ENCODE measurements around the gene SERPINA3.

The SERPINA3 gene

DNA sequence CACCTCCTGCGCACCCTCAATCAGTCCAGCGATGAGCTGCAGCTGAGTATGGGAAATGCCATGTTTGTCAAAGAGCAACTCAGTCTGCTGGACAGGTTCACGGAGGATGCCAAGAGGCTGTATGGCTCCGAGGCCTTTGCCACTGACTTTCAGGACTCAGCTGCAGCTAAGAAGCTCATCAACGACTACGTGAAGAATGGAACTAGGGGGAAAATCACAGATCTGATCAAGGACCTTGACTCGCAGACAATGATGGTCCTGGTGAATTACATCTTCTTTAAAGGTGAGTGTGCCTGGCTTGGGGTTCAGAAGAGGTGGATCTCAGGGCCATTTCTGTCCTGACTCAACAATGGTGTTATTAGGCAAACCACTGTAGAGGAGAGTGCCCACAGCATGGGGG, 2.6 kb downstream of the SERPINA3 start:
- no peak for DNase-seq

DNA sequence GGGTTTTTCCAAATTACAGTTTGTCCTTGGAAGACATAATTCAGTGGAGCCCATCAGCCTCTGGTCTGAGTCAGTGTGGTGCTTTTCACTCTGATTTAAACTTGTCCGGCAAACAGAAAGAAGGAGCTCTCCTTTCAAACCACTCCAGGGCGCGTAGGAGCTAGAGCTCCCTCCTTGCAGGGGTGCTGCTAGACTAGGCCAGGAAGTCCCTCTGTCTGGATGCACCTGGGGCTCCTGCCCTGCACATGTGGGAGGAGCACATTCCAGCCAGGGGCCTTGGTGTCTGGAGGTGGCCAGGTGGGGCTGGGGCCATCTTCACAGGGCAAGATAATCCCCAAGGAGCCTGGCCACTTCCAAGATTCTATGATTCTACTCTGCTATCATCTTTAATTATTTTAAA, 3.1 kb downstream of the SERPINA3 start:
- DNase-seq = no peak

DNA sequence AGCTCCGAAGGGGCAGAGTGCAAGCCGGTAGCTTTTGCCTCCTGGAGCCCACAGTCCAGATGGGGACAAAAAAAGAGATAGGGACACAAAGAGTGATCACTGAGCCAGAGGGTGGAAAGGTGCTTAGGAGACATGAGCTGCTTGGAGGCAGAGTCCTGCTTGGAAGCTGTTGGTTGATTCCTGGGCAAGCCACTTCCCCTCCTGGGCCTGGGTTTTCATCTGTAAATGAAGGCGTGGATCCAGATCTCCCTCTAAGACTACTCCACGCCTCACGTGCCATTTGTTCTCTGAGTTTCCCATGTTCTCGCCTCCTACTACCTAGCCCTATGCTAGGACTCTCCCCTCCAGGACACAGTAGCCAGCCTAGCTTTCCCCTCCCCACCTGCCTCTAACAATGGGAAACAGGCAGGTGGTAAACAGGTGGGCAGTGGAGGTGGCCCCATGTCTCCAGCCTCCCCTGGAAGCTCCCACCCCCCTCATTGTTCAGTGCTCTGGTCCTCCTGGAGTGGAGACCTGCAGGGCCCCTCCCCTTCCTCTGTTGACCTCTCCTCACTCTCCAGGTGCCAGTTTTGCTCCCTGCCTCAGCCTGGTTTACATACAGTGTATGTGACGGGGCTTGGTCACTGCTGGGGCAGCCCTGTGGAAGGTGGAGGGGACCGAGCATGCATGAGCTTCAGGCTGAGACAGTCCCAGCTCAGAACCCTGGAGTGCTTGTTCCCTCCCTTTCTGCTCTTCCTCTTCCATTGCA, 3.8 kb downstream of the SERPINA3 start:
- no peak for DNase-seq

DNA sequence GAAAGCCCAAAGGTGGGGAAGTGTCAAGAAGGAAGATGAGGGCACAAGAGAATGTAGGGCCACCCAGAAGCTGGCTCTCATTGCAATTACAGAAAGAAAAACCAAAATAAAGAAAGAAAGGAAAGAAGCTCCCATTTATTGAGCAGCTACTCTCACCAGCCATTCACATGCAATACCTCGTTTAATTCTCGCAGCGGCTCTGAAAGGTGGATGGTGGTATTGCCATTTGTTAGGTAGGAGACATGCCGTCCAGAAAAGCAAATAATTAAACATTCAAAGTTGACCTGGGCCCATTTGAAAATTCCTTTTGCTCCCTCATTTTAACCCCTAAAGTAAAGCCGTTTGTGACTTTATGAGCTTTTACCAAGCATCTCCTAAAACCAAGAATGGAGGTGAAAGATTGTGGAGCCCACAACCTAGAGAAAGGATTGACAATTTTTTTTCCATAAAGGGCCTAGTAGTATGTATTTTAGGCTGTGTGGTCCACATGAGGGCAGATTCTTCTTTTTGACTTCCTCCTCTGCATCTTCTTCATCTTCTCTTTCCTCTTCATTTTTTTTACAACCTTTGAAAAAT, 5.3 kb downstream of the SERPINA3 start:
- no peak for DNase-seq

DNA sequence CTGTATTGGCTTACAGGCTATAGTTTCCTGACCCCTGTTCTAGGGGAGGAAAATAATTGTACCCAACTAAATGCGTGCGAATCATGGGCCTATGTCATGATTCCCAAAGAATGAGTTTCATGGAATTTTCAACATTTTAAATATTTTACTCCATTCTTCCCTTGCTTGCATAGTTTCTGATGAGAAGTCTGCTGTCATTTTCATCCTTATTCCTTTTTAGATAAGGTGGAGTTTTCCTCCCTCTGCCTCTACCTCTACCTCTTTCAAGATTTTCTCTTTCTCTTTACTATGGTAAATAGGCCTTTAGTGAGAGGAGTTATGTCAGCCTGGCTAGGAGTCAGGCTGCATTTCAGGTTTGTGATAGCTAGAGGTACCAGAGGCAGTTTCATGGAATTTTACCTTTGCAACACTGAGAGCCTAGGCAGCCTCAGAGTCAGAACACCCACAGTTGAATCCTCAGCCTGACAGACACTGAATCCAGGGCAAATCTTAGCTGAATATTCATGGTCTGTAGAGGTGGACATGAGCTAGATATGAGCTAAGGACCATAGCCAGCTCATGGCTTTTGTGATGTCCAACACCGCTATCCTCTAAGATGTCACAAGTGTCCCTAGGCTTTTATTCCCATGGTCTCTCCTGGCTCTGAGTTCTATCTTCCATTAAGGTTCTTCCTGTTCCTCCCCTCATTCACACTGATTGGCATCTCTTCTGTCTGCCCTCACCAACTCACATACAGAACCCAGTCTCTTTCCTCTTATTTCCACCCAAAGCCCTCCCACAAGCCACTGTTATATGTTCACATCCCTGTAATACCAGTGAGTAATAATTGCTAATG, 6.0 kb downstream of the SERPINA3 start:
- no peak for DNase-seq

DNA sequence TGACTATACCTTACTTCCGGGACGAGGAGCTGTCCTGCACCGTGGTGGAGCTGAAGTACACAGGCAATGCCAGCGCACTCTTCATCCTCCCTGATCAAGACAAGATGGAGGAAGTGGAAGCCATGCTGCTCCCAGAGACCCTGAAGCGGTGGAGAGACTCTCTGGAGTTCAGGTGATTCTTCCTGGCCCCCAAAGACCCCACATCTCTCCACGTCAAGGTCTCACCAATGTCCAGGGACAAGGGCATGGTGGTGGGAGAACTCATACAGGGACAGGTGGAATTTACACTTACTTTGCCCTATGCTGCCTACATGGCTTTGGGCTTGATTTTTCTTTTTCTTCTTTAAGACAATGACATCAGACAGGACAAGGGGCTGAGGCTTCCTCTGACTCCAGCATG, 7.1 kb downstream of the SERPINA3 start:
- DNase-seq = no peak

DNA sequence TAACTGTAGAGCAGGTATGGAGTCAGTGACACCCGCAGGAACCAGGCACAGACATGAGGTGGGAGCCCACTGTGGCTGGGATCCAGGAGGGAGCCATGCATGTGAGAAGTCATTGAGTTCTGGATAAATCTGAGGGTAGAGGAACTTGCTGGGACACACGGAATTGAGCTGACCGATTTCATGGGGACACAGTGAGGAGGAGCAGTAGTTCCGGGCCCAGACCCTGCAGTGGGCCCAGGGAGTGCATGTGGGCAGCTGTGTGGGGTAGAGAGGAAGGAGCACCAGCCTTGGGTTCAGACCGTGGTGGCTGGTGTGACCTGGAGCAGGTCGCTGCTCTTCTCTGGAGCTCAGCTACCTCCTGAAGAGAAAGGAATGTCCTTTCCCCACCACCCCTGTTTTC, 8.4 kb downstream of the SERPINA3 start:
- DNase-seq = no peak

DNA sequence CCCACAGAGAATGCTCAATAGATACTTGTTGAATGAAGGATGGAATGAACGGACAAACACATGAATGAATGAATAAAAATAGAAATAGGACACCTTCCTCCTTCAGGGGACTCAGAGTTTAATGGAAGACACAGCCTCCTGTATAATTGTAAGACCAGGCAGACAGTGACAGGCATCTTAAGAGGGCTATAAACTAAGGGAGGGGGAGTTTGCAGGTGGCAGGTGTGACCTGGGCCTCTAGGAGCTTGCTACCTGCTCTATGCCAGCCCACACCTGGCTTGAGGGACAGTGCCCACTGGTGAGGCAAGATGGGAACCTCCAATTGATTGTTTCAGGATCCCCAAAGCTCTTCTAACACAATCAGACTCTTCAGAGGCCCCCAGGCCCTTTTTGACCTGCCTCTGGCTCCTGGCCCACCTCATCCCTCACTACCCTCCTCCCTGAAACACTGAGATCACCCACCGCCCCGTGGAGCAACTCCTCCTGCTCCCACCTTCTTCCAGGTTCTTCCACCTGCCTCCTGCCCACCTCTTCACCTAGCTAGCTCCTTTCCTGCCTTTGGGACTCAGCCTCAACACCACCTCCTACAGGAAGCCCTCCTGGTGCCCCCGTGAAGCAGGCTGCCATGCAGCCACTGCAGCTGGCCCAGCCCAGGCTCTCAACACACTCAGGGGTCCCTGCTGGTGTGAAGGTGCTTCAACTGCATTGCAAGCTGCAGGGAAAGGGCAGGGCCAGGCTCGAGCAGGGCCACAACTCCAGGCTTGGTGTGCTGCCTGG, 9.4 kb downstream of the SERPINA3 start:
- DNase-seq = no peak

DNA sequence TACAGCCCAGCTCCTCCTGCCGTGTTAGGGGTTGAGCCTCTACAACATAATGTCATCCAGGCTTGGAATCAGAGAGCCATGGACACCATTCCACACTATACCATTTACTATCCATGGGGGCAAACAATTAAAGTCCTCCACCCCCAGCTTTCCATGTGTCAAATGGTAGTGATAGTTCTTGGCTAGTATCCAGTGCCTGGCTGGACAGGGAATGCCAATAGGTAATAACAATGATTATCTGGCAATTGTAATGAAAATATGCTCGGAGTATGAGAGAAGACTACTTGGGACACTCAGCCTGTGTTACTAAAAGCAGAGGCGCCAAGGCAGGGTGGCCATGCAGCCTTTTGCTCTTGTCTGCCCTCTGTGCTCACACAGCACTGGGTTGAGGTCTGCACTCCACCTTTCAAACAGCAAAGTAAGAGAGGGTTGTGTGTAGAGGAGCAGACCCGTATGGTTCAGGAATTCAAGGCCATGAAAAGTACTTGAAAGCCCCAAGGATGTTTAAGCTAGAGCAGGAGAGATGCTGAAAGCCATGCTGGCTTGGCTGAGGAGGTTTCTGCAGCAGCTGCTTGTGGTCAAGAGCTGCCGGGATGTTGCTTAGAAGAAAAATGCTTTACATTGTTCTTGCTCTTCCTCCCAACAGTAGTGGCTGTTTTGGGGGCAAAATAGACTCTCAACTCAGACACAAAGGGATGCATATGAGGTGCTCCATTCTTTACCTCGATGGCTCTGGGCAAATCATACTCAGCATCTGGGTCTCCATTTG, 10.6 kb downstream of the SERPINA3 start:
- DNase-seq = no peak

DNA sequence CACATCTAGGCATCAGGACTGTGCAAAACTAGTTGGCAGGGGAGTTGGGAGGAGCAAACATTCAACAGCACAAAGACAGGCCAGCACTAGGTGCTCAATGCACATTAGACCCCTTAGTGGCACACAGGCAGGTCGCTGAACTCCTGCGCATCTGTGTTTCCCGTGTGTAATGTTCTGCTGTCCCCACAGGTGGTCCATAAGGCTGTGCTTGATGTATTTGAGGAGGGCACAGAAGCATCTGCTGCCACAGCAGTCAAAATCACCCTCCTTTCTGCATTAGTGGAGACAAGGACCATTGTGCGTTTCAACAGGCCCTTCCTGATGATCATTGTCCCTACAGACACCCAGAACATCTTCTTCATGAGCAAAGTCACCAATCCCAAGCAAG, 11.2 kb downstream of the SERPINA3 start:
- no peak for DNase-seq

DNA sequence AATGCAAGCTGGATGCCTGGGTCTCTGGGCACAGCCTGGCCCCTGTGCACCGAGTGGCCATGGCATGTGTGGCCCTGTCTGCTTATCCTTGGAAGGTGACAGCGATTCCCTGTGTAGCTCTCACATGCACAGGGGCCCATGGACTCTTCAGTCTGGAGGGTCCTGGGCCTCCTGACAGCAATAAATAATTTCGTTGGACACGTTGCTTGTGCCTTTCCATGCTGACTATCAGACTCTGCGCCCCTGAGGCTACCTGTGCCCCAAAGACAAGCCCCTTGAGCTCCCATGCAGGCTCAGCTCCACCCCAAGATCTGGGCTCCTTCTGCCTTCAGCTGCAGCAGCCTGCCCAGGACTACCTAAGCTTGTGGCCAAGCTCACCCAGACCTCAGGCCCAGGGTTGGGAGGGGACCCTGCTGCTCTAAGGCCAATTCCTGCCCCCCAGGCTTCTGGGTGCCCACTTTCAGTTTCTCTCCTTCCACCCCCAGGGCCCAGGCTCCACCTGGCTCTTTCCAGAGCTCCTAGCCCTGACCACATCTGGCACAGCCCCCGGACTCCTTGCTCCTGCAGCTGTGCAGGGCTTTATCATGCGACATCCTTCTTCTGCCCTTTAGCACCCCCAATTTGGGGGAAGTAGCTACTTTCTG, 11.8 kb downstream of the SERPINA3 start:
- DNase-seq = no peak

DNA sequence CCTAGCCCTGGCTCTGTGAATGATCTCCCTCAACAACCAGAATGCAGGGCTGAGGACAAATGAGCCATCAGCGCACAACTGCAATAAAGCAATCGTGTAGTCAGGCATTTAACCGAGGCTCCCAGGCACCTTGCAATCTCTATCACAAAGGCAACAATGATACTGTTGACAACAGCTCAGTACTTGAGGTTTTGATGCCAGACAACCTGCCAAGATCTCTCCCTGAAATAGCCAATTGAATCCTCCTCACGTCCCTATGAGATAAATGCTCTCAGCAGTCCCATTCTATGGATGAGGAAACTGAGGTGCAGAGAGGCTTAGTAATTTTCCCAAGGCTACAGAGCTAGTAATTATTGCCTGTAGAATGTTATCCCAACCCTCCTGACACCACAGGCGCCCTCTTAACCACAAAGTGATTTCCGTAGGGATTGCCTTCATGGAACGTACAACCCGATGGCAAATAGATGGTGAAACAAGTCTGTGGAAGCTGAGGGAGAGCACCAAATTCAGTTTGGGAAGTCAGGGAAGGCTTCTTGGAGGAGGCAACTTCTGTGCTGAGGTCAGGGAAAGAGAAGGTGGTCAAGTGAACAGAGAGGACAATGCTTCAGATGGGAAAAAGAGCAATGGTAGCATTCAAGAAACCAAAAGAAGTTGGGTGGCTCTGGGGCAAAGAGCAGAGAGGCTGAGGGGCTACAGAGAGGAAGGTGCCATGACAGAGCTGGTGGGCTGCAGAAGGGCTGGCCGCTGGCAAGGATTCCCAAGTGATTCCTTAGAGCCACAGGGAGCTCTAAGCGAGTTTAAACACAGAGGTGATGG, 12.6 kb downstream of the SERPINA3 start:
- DNase-seq = no peak

DNA sequence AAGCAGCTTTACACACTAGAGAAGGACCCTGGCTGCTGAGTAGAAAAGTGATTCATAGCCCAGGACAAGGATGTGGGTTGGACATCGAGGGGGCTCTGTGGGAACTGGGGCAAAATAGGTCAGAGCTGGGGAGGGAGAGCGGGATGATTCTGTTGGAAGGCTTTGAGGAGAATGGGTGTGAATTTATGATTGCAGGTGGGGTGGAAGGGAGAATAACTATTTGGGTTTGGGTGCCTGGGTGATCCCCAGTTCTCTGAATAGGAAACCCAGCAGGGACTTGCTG, 13.1 kb downstream of the SERPINA3 start:
- DNase-seq = no peak

DNA sequence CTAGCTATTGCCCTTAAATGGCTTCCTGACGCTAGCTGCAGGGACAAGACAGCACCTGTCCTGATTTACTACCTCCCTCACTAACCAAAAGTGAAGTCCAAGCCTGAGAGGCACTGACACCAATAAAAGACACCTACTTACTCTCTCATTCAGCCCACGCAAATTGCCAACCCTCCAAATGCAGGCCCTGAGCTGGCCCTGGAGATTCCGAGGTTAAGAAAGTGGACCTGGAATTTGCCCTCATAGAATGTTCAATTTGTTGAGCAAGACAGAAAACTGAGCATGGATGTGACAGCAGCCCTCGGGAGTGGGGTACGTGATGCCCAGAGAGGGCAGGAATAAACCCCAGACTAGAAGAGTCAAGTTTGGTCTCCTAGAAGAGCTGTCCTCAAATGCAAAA, 16.4 kb downstream of the SERPINA3 start:
- DNase-seq = no peak

DNA sequence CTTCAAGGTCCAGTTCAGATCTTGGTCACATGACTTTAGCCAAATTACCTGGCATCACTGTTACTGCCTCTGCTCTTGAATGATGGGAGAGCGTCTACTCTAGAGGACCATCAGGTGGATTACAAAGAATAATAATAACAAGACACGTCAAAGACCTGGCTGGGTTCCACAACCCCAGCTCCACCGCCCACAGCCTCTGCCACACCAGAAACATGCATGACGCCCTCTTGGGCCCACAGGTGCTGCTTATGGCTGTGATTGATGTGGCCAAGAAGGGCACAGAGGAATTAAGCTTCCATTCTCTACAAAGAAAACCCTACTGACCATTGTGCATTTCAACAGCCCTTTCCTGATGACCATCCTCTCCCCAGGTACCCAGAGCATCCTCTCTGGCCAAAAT, 18.2 kb downstream of the SERPINA3 start:
- no peak for DNase-seq

DNA sequence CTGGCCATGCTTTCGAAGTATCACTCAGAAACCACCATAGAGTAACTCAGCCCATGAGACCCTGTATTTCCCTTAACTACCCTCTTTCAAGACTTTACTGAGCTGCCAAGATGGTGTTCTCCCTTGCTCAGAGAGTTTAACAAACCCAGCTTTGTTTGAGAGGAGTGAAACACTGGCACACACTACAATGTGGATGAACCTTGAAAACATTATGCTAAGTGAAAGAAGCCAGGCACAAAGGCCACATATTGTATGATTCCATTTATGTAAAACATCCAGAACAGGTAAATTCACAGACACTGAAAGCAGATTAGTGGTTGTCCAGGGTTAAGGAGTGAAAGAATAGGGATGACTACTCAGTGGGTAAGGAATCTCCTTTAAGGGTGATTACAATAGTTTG, 18.9 kb downstream of the SERPINA3 start:
- DNase-seq = no peak

DNA sequence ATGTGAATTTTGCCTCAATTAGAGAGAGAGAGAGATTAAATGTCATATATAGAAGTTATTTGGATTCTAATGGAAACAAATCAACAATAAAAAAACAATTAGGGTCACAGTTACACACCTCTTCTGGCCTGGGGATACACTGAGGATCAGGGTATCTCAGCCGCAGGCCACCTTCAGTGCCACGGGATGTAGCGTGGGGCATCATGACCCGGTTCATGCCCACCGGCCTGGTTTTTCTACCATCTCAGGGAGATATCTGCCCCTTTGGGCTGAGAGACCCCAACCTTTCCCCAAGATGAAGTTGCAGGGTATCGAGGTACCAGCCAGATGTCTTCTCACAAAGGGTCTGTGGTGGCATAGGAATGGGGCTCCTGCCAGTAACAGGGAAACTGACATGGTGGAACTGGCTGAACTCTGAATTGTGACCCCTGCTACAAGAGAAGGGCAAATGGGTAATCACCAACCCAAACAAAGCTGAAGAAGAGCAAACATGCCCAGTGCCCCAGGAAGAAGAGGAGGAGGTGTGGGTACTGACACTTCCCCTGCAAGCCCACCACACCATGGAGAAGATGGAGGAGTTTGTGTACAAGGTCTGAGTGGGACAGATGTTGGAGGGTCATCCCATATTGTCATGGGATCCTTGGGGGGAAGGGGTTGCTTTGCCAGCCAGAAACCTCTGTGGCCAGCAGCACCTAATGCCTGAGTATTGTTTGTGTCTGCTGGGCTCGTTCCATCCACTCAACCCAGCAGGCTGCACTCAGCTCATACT, 19.5 kb downstream of the SERPINA3 start:
- no peak for DNase-seq

DNA sequence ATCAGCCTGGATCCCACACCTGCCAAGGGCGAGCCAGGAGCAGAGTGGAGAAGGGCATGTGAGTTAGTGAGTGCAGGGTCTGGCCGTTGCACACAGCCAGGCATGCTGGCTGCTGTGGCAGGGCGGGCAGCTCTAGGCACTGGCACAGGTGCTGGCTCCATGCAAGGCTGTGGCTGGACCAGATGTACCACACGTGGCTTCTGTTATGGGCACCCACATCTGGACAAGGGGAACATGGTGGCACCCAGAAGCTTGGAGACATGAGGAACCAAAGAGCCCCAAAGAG, 20.1 kb downstream of the SERPINA3 start:
- no peak for DNase-seq

DNA sequence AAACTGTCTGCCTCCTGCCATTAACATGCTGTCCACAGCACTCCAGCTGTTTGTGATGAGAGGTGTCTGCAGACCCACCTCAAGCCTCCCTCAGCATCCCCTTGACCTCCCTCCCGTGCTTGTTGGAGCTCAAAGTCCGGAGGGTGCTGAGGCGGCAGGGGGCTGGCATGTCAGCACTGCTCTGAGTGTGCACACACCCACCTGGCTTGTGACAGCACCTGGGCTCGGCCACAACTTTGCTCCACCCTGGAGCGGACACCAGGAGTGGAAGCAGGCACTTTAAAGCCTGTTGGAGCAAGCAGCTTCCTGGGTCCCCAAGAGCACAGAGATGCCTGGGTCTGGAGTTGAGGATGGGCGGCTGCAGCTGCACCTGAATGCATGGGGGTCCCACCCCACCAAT, 20.9 kb downstream of the SERPINA3 start:
- DNase-seq = no peak

DNA sequence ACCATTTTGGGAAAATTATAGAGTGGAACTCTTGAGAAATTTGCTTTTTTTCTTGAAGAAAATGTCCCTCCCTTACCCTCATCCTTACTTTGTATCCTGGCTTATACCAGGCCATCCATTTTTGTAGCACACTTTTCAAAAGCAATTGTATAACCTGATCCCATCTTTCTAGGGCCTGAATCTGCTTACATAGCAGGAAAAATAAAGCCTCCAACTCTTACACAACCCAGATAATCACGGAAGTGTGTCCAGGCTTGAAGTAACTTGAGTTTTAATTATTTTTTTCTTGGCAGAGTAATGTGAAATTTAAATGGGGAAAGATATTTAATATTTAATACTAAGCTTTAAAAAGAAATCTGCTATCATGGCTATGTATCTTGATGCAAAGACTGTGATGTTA, 23.0 kb downstream of the SERPINA3 start:
- no peak for DNase-seq
